ENCODE data around the gene C12orf76.
"Not testable (repeated sequence)": the region's sequence is repeated elsewhere in the genome, so short reads cannot be mapped to it uniquely, and the experiment has no call there.

The C12orf76 gene

GRCh38 chr12:110048242-110049027 lies at the start of gene C12orf76:
TSS of gene C12orf76 (minus strand) at chr12:110048522. CDS start at chr12:110048495, 27 bp downstream.
- DNase-seq (ENCODE audit: low read depth in 2 of 2), result peak; percentile 82 to 86

GRCh38 chr12:110093631-110094311 lies 45.4 kb upstream of the C12orf76 start:
- no peak for DNase-seq (ENCODE audit: low read depth in 2 of 2)

- no peak for DNase-seq (ENCODE audit: low read depth in 2 of 2)
Observed at GRCh38 chr12:110091136-110091711, 42.9 kb upstream of the C12orf76 start.

- no peak for DNase-seq (ENCODE audit: low read depth in 2 of 2)
Observed at GRCh38 chr12:110090266-110091135, 42.2 kb upstream of the C12orf76 start.

GRCh38 chr12:110088936-110089335 lies 40.6 kb upstream of the C12orf76 start:
- no peak for DNase-seq (ENCODE audit: low read depth in 2 of 2)

- not testable (repeated sequence) for DNase-seq (ENCODE audit: low read depth in 2 of 2)
Observed at GRCh38 chr12:110088216-110088615, 39.9 kb upstream of the C12orf76 start.

- DNase-seq (ENCODE audit: low read depth in 2 of 2), result no peak
Observed at GRCh38 chr12:110084314-110085015, 36.1 kb upstream of the C12orf76 start.

GRCh38 chr12:110080410-110080809 lies 32.1 kb upstream of the C12orf76 start:
- DNase-seq (ENCODE audit: low read depth in 2 of 2), result no peak

- DNase-seq (ENCODE audit: low read depth in 2 of 2), result peak; percentile 41 to 52
Observed at GRCh38 chr12:110079477-110080400, 31.4 kb upstream of the C12orf76 start.

- DNase-seq (ENCODE audit: low read depth in 2 of 2), result no peak
Observed at GRCh38 chr12:110077800-110078199, 29.5 kb upstream of the C12orf76 start.

GRCh38 chr12:110075880-110076279 lies 27.6 kb upstream of the C12orf76 start:
- no peak for DNase-seq (ENCODE audit: low read depth in 2 of 2)

- DNase-seq (ENCODE audit: low read depth in 2 of 2), result no peak
Observed at GRCh38 chr12:110074089-110074488, 25.8 kb upstream of the C12orf76 start.

- no peak for DNase-seq (ENCODE audit: low read depth in 2 of 2)
Observed at GRCh38 chr12:110073049-110073831, 24.9 kb upstream of the C12orf76 start.

- not testable (repeated sequence) for DNase-seq (ENCODE audit: low read depth in 2 of 2)
Observed at GRCh38 chr12:110072636-110073035, 24.3 kb upstream of the C12orf76 start.

- no peak for DNase-seq (ENCODE audit: low read depth in 2 of 2)
Observed at GRCh38 chr12:110071967-110072366, 23.6 kb upstream of the C12orf76 start.

- DNase-seq (ENCODE audit: low read depth in 2 of 2), result no peak
Observed at GRCh38 chr12:110071504-110071903, 23.2 kb upstream of the C12orf76 start.

- DNase-seq (ENCODE audit: low read depth in 2 of 2), result no peak
Observed at GRCh38 chr12:110068654-110069053, 20.3 kb upstream of the C12orf76 start.

GRCh38 chr12:110068115-110068514 lies 19.8 kb upstream of the C12orf76 start:
- DNase-seq (ENCODE audit: low read depth in 2 of 2), result not testable (repeated sequence)

- no peak for DNase-seq (ENCODE audit: low read depth in 2 of 2)
Observed at GRCh38 chr12:110067531-110067930, 19.2 kb upstream of the C12orf76 start.
